Karpas-422 (cell line): ENCODE measurements around the gene DPP6. TPM values are rescaled to one million over a fixed set of nuclear protein-coding genes. Genes with fewer than 3 reads are reported as not detected.
"Not testable (repeated sequence)": the region's sequence is repeated elsewhere in the genome, so short reads cannot be mapped to it uniquely, and the experiment has no call there.

Experiments
- DNase-seq: peaks from one replicate; pipeline ENCODE4 v3.0.0-alpha.2; 2015
- H2AFZ ChIP-seq: fragments of 200-600 bp; sonication (generic); 2 replicates; pipeline ENCODE4 v1.6.1; 2014; ENCODE audit warnings: antibody characterized with exemption, low read length, mixed read lengths
- H3K27ac ChIP-seq: fragments of 200-600 bp; sonication (generic); 2 replicates; pipeline ENCODE4 v1.5.1; 2014; ENCODE audit warnings: mild to moderate bottlenecking, low read length, moderate library complexity
- H3K27me3 ChIP-seq: fragments of 200-600 bp; sonication (generic); 2 replicates; pipeline ENCODE4 v1.6.1; 2014; ENCODE audit warnings: low read length, mixed read lengths
- H3K36me3 ChIP-seq: fragments of 200-600 bp; sonication (generic); 2 replicates; pipeline ENCODE4 v1.6.1; 2014; ENCODE audit warnings: low read length, mixed read lengths; ENCODE audit not compliant: insufficient read depth
- H3K4me1 ChIP-seq: fragments of 200-600 bp; sonication (generic); 2 replicates; pipeline ENCODE4 v1.6.1; 2014; ENCODE audit warnings: mild to moderate bottlenecking, low read length, mixed read lengths
- H3K4me2 ChIP-seq: fragments of 200-600 bp; sonication (generic); 2 replicates; pipeline ENCODE4 v1.6.1; 2014; ENCODE audit warnings: low read length, low read depth, mild to moderate bottlenecking; ENCODE audit not compliant: poor library complexity, severe bottlenecking
- H3K4me3 ChIP-seq: fragments of 200-600 bp; sonication (generic); 2 replicates; pipeline ENCODE4 v1.5.1; 2014; ENCODE audit warnings: mild to moderate bottlenecking, antibody characterized with exemption, low read length, mixed read lengths
- H3K79me2 ChIP-seq: fragments of 200-600 bp; sonication (generic); 2 replicates; pipeline ENCODE4 v1.6.1; 2014; ENCODE audit warnings: mild to moderate bottlenecking, low read length, mixed read lengths
- H3K9ac ChIP-seq: fragments of 200-600 bp; sonication (generic); 2 replicates; pipeline ENCODE4 v1.6.0; 2014; ENCODE audit warnings: low read length
- H3K9me2 ChIP-seq: fragments of 200-600 bp; sonication (generic), shearing (Covaris generic); replicated peaks from 2 replicates; pipeline ENCODE4 v1.6.0; 2014; ENCODE audit warnings: mild to moderate bottlenecking, low read length, moderate library complexity; ENCODE audit not compliant: insufficient read depth
- H3K9me3 ChIP-seq: fragments of 300-700, 200-600 bp; sonication (generic); 2 replicates; pipeline ENCODE4 v1.6.1; 2014; ENCODE audit warnings: low read length, mixed read lengths
- H4K20me1 ChIP-seq: fragments of 200-600 bp; sonication (generic); 2 replicates; pipeline ENCODE4 v1.6.1; 2014; ENCODE audit warnings: mild to moderate bottlenecking, antibody characterized with exemption, low read length, low read depth; ENCODE audit not compliant: insufficient read depth
- total RNA-seq: library from RNA; depleted of rRNA; stranded (reverse); fragments of >200 nt; shearing (Covaris generic); gene quantifications from 2 replicates; pipeline ENCODE4 v1.2.3, GENCODE V29; 2014; ENCODE audit warnings: low replicate concordance

Gene DPP6
- total RNA-seq, 1 experiment from 2014 or later: not detected

GRCh38 chr7:154105063-154105462 lies 52.9 kb downstream of the DPP6 start:
- not testable (repeated sequence) for H2AFZ ChIP-seq, H3K4me2 ChIP-seq, H3K4me1 ChIP-seq, H3K27me3 ChIP-seq, H3K9me2 ChIP-seq, DNase-seq, H3K79me2 ChIP-seq, H3K9me3 ChIP-seq, H3K36me3 ChIP-seq, H4K20me1 ChIP-seq, H3K4me3 ChIP-seq, H3K27ac ChIP-seq, H3K9ac ChIP-seq

GRCh38 chr7:154109615-154110014 lies 57.4 kb downstream of the DPP6 start:
- H3K4me1 ChIP-seq, DNase-seq, H3K79me2 ChIP-seq, H3K9ac ChIP-seq, H3K27me3 ChIP-seq, H3K9me2 ChIP-seq, H3K9me3 ChIP-seq, H3K27ac ChIP-seq, H4K20me1 ChIP-seq, H3K4me2 ChIP-seq, H3K36me3 ChIP-seq, H3K4me3 ChIP-seq, H2AFZ ChIP-seq: not testable (repeated sequence)

DNA sequence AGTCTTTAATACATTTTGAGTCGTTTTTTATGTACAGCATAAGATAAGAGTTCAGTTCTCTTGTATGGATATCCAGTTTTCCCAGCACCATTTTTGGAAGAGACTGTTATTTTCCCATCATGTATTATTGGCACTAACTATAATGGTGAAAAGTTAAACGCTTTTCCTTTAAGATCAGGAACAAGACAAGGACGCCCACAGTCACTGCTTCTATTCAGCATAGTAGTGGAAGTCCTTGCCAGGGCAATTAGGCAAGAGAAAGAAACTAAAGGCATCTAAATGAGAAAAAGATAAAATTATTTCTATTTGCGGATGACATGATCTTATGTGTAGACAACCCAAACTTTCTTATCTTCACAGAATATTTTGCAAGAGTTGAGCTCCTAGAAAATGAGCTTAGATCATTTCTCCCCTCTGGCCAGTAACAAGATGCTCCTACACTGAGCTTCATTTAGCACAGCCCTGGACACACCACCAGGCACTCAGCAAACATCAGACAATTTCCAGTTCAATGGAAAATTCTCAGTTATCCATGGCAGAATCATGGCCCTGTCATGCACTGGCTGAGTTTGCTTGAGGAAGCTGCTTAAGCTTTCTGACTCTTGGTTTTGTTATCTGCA lies 61.6 kb downstream of the DPP6 start:
- not testable (repeated sequence) for H3K79me2 ChIP-seq, DNase-seq

DNA sequence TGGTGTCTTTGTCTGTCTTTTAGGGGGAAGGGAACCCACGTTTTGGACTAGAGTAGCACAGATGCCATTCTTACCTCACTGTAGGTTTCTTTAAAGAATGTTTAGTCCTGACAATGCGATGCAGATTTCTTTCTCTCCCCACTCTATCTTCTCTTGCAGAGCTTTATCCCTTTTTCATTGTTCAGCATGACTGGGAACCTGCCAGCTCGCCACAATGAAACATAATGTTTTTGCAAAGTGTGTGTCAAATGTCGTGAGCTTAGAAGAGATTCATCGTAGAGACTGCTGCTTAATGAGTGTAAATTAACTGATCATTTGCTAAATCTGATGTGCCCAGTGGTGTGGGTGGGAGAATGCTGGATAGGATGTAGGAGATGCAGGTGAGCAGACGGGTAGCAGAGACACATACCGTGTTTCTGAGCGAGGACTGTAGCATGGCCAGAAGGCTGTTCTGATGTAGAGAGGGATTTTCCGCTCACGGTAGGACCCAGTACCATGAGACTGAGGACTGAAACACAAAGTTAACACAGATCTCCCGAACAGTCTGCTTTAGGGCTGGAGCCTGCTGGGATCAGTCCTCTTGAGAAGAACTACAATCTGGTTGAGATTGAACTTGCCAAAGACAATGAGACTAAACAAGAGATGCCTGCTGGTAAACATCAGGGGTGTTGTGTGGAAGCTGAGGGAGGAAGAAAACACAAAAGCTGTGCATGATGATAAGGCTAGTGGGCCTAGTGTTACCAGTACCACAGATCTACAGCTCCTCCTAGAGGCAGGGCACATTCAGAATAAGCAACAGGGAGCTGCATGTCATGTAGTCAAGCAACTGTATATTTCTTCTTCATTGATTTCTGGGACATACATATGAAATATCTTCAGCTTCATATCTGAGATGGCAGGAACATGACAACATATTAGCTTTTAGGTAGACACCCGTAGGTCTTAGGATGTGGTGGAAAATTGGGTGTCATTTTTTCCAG lies 65.5 kb downstream of the DPP6 start:
- H3K4me2 ChIP-seq, DNase-seq, H3K4me3 ChIP-seq, H4K20me1 ChIP-seq, H3K4me1 ChIP-seq, H3K36me3 ChIP-seq, H3K79me2 ChIP-seq, H2AFZ ChIP-seq, H3K9ac ChIP-seq, H3K27ac ChIP-seq, H3K27me3 ChIP-seq, H3K9me2 ChIP-seq, H3K9me3 ChIP-seq: not testable (repeated sequence)

More for the DNA sequence above, 61.6 kb downstream of the DPP6 start:
- not testable (repeated sequence) for H3K27me3 ChIP-seq, H4K20me1 ChIP-seq, H3K9me3 ChIP-seq, H2AFZ ChIP-seq, H3K4me1 ChIP-seq, H3K4me3 ChIP-seq, H3K9ac ChIP-seq, H3K36me3 ChIP-seq, H3K9me2 ChIP-seq, H3K4me2 ChIP-seq, H3K27ac ChIP-seq

GRCh38 chr7:154120825-154121224 lies 68.6 kb downstream of the DPP6 start:
- not testable (repeated sequence) for H4K20me1 ChIP-seq, H3K36me3 ChIP-seq, H3K27me3 ChIP-seq, H3K4me1 ChIP-seq, DNase-seq, H3K79me2 ChIP-seq, H3K4me3 ChIP-seq, H3K9ac ChIP-seq, H3K4me2 ChIP-seq, H3K9me3 ChIP-seq, H2AFZ ChIP-seq, H3K9me2 ChIP-seq, H3K27ac ChIP-seq

GRCh38 chr7:154122720-154123119 lies 70.5 kb downstream of the DPP6 start:
- H3K27ac ChIP-seq, H4K20me1 ChIP-seq, H3K4me2 ChIP-seq, H3K4me3 ChIP-seq, H3K27me3 ChIP-seq, H3K36me3 ChIP-seq, H2AFZ ChIP-seq, H3K9me2 ChIP-seq, H3K4me1 ChIP-seq, DNase-seq, H3K9me3 ChIP-seq, H3K9ac ChIP-seq, H3K79me2 ChIP-seq: not testable (repeated sequence)

- H3K9me2 ChIP-seq, H3K9ac ChIP-seq, H3K4me2 ChIP-seq, H3K9me3 ChIP-seq, H3K4me3 ChIP-seq, H3K79me2 ChIP-seq, H3K4me1 ChIP-seq, H3K27ac ChIP-seq, H3K27me3 ChIP-seq, DNase-seq, H4K20me1 ChIP-seq, H3K36me3 ChIP-seq, H2AFZ ChIP-seq: not testable (repeated sequence)
These were observed 71.2 kb downstream of the DPP6 start for GRCh38 chr7:154123397-154123796.

DNA sequence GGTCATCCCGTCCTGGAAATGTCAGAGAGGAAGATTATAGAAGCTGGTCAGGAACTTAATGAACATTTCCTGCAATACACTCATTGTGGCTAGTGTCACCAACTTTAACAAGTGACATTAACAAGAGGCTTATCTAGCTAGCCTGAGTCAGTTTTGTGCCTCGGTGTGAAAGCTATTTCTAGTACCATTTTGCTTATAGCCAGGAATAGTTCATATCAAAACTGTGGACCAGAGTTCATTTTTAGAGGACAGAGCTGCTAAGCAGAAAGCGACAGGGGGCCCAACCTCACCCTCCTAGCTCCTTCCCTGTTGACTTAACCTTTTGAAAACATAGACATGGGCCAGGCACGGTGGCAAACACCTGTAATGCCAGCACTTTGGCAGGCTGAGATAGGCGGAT lies 76.9 kb downstream of the DPP6 start:
- not testable (repeated sequence) for H2AFZ ChIP-seq, H3K9me3 ChIP-seq, H3K4me3 ChIP-seq, H3K27ac ChIP-seq, H3K27me3 ChIP-seq, H3K9ac ChIP-seq, H3K9me2 ChIP-seq, H3K36me3 ChIP-seq, H3K4me2 ChIP-seq, H3K4me1 ChIP-seq, DNase-seq, H4K20me1 ChIP-seq, H3K79me2 ChIP-seq
